Measurements from ENCODE around the gene RASSF10. TPM values are rescaled to one million over a fixed set of nuclear protein-coding genes. Genes with fewer than 3 reads are reported as not detected.

Gene RASSF10
- total RNA-seq, 1 donor from 2014 or later, result not detected

DNA sequence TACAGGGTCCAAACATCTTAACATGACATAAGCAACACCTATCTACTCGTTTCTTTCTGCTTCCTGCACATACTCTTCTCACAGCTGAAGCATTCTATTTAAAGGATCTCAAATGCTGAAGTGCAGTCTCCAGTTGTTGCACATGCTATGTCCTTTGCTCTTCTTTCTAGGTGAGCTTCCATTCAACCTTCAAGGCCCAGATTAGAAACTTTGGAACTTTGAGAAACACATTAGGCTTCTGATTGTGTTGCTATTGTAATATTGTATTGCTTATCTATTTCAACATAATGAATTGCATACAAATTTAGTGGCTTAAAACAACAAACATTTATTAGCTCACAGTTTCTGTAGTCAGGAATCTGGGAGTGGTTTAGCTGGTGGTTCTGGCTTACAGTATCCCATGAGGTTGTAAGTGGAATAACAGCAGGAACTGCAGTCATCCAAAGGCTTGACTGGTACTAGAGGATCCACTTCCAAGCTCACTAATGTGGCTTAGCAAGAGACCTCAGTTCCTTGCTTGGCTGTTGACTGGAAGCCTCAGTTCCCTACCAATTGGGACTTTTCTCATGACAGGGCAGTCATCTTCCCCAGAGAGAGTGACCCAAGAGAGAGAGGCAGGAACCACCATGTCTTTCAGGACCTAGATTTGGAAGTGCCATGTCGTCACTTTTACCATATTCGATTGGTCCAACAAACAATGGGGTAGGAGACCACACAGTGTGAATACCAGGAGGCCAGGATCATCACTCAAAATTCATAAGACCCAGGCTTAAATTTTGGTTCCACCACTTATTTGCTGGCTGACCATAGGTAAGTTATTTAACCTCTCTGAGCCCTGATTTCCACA, 27.2 kb upstream of the RASSF10 start:
- H3K27me3 Mint-ChIP-seq, result peaks cover 11% of the 10 kb centered on the region
- intact Hi-C loops (cut with micrococcal nuclease), result no loop called here
- H3K4me3 Mint-ChIP-seq, result no peak overlapping the region
- no peak overlapping the region for H3K27ac Mint-ChIP-seq
- H3K36me3 Mint-ChIP-seq (ENCODE audit: low read depth), result no peaks in the 10 kb centered on the region
- no peaks in the 10 kb centered on the region for H3K4me1 Mint-ChIP-seq
- no peak for DNase-seq
- H3K9me3 Mint-ChIP-seq, result no peaks in the 10 kb centered on the region

DNA sequence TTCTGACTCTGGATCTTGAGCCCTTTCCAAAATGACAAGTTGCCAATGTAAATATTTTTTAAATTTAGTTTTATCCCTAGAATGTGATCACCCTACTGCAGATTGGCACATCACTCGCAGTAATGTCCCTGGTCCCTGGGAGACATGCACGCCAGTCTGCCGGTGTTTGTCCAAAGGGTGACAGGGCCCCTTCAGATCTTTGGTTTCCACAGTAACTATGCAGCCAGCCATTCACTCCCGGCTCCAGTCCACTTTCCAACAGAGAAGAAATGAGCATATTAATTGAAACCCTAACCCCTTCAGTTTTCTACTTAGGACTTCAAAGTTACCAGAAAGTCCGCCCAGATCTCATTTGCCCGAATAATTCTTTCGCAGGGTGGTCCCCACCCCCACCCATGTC, 25.8 kb upstream of the RASSF10 start:
- Mint-ChIP-seq H3K9me3 (no peaks in the 10 kb centered on the region), H3K4me1 (no peaks in the 10 kb centered on the region), H3K27me3 (peaks cover 11% of the 10 kb centered on the region), H3K4me3 (no peak overlapping the region), H3K36me3 (ENCODE audit: low read depth) (no peaks in the 10 kb centered on the region), H3K27ac (no peak overlapping the region)
- intact Hi-C loops (cut with micrococcal nuclease), result no loop called here
- DNase-seq, result no peak

DNA sequence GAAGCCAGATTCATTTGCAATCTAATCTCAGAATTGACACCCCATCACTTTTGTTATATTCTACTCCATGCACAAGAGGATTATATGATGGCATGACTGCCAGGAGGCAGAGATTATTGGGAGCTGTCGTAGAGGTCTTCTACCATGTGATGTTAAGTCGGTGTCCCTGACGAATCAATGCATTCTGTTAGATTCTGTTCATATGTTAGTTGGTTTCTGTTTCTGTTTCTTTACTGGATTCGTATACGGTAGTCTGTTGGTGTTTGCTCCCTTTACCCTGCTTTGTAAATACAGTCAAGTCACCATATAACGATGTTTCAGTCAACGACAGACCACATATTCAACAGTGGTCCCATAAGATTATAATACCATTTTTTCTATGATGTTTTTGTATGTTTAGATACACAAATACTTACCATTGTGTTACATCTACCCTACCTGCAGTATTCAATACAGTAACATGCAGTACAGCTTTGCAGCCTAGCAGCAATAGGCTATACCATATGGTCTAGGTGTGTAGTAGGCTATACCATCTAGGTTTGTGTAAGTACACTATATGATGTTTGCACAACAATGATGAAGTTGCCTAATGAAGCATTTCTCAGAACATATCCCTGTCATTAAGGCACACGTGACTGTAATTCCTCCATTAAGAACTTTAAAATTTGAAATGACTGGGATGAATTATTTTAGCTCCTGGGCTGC, 22.8 kb upstream of the RASSF10 start:
- Mint-ChIP-seq H3K9me3 (no peaks in the 10 kb centered on the region), H3K36me3 (ENCODE audit: low read depth) (no peaks in the 10 kb centered on the region), H3K4me3 (no peak overlapping the region), H3K4me1 (no peaks in the 10 kb centered on the region), H3K27me3 (peaks cover 4% of the 10 kb centered on the region), H3K27ac (no peak overlapping the region)
- intact Hi-C loops (cut with micrococcal nuclease), result no loop called here
- DNase-seq, result no peak

DNA sequence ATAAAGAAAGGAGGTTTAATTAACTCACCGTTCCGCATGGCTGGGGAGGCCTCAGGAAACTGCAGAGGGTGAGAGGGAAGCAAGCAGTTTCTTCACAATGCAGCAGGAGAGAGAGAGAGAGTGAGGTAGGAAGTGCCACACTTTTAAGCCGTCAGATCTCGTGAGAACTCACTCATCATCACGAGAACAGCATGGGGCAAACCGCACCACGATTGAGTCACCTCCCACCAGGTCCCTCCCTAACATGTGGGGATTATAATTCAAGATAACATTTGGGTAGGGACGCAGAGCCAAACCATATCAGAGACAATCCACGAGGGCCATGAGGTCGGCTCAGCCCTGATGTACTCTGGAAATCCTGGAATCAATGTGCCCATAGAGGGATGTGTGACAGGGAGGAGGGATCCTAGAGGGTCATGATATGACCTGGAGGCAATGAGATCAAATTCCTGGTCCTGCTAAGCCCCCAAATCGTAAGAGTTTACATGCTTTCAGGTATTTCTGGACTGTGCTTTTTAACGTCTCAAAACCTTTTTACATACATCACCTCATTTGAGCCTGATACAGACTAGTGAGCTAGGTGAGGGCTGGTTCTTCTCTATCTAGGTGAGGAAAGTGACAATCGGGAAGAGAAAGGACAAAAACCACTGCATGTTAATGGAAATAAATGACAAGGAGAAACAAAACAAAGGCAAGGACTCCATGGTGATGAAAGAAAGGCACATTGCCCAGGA, 19.5 kb upstream of the RASSF10 start:
- H3K27ac Mint-ChIP-seq, result no peak overlapping the region
- H3K27me3 Mint-ChIP-seq, result peaks cover 5% of the 10 kb centered on the region
- intact Hi-C loops (cut with micrococcal nuclease), result no loop called here
- H3K36me3 Mint-ChIP-seq (ENCODE audit: low read depth), result no peaks in the 10 kb centered on the region
- DNase-seq, result no peak
- H3K4me3 Mint-ChIP-seq, result no peak overlapping the region
- no peaks in the 10 kb centered on the region for H3K4me1 Mint-ChIP-seq
- no peaks in the 10 kb centered on the region for H3K9me3 Mint-ChIP-seq

DNA sequence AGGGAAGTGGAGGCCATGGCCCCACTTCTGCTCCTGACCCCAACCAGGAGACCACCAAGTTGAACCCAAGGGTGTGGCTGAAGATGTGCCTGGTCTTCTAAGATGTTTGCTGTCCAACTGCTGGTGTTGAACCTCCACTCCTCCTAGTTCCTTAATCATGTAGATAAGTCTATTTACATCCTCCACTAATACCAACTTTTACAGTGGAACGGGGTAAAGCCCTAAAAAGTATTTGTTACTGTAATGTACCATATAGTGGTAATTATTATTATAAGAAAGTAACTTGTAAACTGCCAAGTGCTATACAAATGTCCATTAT, 19.0 kb upstream of the RASSF10 start:
- peaks cover 5% of the 10 kb centered on the region for H3K27me3 Mint-ChIP-seq
- no peak overlapping the region for H3K4me3 Mint-ChIP-seq
- H3K9me3 Mint-ChIP-seq, result no peaks in the 10 kb centered on the region
- DNase-seq, result no peak
- H3K36me3 Mint-ChIP-seq (ENCODE audit: low read depth), result no peaks in the 10 kb centered on the region
- H3K4me1 Mint-ChIP-seq, result no peaks in the 10 kb centered on the region
- intact Hi-C loops (cut with micrococcal nuclease), result no loop called here
- H3K27ac Mint-ChIP-seq, result no peak overlapping the region

DNA sequence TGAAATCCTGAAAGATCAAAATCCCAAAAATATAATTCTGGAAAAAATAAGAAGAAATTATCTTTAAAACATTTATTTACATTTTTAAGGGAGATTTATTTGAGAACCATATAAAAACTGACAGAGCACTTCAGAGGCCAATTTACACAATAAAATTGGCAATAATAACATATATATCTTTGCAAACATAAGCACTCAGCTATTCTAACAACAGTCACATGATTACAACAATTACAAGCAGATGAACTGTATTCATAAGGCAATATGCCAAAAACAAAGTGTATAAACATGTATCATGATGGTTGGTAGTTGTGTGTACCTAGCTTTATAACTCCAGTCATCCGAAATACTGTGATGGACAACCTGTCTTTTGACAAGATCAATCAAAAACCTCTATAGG, 17.7 kb upstream of the RASSF10 start:
- H3K9me3 Mint-ChIP-seq, result peaks cover 6% of the 10 kb centered on the region
- no peaks in the 10 kb centered on the region for H3K36me3 Mint-ChIP-seq (ENCODE audit: low read depth)
- no peak overlapping the region for H3K27ac Mint-ChIP-seq
- H3K27me3 Mint-ChIP-seq, result peaks cover 5% of the 10 kb centered on the region
- H3K4me3 Mint-ChIP-seq, result no peak overlapping the region
- intact Hi-C loops (cut with micrococcal nuclease), result no loop called here
- no peaks in the 10 kb centered on the region for H3K4me1 Mint-ChIP-seq
- no peak for DNase-seq

DNA sequence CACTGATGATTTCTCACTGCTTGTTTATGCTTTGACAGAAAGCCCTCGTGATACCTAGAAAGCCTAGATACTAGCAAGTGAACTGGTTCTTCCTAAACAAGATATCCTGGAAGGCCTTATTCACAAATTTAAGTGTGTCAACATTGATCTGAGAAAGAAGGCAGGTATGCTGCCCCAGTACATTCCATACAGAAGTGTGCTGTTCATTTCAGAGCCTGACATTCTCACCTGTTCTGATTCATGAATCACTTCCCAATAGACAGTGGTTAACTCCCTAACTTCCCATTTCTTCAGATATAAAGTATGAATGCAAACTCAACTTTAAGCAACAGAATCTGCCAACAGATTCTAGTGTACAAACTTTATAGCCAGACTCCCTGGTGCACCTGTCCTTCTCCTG, 15.5 kb upstream of the RASSF10 start:
- intact Hi-C loops (cut with micrococcal nuclease), result no loop called here
- no peak overlapping the region for H3K27ac Mint-ChIP-seq
- H3K36me3 Mint-ChIP-seq (ENCODE audit: low read depth), result no peaks in the 10 kb centered on the region

DNA sequence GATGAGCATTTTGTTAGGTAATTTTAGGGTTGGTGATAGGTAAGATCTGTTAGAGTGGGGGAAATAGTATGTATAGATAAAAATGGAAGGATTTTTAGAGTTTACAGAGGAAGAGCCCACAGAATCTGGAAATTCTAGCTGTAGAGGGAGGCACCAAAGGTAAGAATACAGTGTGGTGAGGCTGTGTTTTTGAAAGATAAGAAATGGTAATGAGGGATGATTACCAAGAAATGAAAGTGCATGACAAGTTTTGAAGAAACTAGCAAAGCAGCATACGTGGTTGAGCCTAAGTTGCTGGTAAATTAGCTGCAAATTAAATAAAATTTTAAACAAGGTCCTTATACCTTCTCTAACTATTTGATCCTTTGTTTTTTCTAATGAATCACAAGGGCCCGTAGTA, 14.6 kb upstream of the RASSF10 start:
- Mint-ChIP-seq H3K27me3 (peaks cover 12% of the 10 kb centered on the region), H3K4me1 (no peaks in the 10 kb centered on the region), H3K27ac (no peak overlapping the region), H3K4me3 (no peak overlapping the region), H3K36me3 (ENCODE audit: low read depth) (no peaks in the 10 kb centered on the region), H3K9me3 (peaks cover 6% of the 10 kb centered on the region)
- DNase-seq, result no peak
- intact Hi-C loops (cut with micrococcal nuclease), result no loop called here

More for the DNA sequence above, 15.5 kb upstream of the RASSF10 start:
- Mint-ChIP-seq H3K27me3 (peaks cover 10% of the 10 kb centered on the region), H3K4me3 (no peak overlapping the region), H3K9me3 (peaks cover 6% of the 10 kb centered on the region), H3K4me1 (no peaks in the 10 kb centered on the region)
- no peak for DNase-seq

DNA sequence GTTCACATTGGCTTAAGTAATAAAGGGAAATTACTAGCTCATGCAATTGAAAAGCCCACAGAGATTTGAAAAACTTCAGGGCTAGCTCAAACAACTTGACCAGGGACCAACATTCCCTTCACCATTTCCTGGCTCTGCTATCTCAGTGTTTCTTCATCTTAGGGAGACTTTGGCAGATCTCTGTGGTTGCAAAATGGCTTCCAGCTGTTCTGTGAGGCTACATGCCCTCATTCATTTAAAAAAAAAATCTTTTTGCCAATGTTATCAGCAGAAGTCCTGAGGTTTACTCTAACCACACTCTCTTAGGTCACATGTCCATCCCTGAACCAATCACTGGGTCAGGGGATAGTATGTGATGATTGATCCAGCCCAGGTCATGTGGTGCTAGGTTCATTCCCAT, 13.9 kb upstream of the RASSF10 start:
- Mint-ChIP-seq H3K9me3 (peaks cover 6% of the 10 kb centered on the region), H3K4me3 (no peak overlapping the region)
- intact Hi-C loops (cut with micrococcal nuclease), result no loop called here

DNA sequence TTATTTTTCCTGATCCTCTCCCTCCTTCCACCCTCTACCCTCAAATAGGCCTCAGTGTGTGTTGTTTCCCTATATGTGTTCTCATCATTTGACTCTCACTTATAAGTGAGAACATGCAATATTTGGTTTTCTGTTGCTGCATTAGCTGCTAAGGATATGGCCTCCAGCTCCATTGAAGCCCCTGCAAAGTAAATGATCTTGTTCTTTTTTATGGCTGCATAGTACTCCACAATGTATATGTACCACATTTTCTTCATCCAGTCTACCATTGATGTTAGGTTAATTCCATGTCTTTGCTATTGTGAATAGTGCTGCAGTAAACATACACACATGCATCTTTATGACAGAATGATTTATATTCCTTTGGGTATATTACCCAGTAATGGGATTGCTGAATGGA, 13.3 kb upstream of the RASSF10 start:
- Mint-ChIP-seq H3K36me3 (ENCODE audit: low read depth) (no peaks in the 10 kb centered on the region), H3K4me3 (no peak overlapping the region), H3K27ac (no peak overlapping the region), H3K9me3 (peaks cover 6% of the 10 kb centered on the region), H3K4me1 (no peaks in the 10 kb centered on the region), H3K27me3 (peaks cover 12% of the 10 kb centered on the region)
- DNase-seq, result no peak
- intact Hi-C loops (cut with micrococcal nuclease), result no loop called here

More for the DNA sequence above, 13.9 kb upstream of the RASSF10 start:
- Mint-ChIP-seq H3K27me3 (peaks cover 12% of the 10 kb centered on the region), H3K4me1 (no peaks in the 10 kb centered on the region), H3K27ac (no peak overlapping the region), H3K36me3 (ENCODE audit: low read depth) (no peaks in the 10 kb centered on the region)
- no peak for DNase-seq

DNA sequence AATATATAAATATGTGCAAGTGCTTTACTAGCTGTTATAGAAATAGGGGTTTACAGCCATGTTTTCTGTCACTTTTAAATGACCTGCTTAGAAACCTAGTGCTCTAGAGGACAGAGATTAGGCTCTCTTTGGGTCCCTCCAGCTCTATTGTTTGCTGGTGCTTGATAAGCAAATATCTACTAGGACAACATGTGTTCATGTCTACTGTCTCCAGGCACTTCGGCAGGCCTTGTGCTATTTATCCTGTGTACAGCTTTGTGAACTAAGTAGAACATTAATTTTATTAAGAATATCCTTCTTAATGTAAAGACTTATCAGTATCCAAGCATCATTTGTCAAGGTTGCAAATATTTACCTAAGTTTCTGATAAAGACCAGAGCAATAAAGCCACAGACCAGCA, 11.9 kb upstream of the RASSF10 start:
- Mint-ChIP-seq H3K36me3 (ENCODE audit: low read depth) (no peaks in the 10 kb centered on the region), H3K27me3 (peaks cover 15% of the 10 kb centered on the region), H3K27ac (no peak overlapping the region), H3K9me3 (peaks cover 6% of the 10 kb centered on the region), H3K4me3 (no peak overlapping the region), H3K4me1 (no peaks in the 10 kb centered on the region)
- no peak for DNase-seq
- intact Hi-C loops (cut with micrococcal nuclease), result no loop called here

DNA sequence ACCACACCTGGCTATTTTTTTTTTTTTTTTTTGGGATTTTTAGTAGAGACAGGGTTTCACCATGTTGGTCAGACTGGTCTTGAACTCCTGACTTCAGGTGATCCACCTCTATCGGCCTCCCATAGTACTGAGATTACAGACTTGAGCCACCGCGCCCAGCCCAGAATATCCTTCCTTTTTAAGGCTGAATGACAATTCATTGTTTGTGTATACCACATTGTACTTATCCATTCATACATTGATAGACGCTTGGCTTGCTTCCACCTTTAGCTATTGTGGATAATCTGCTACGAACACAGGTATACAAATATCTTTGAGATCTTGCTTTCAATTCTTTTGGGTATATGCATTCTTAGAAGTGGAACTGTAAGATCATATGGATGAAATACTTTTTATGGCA, 10.8 kb upstream of the RASSF10 start:
- H3K27me3 Mint-ChIP-seq, result peaks cover 21% of the 10 kb centered on the region
- no peak for DNase-seq
- intact Hi-C loops (cut with micrococcal nuclease), result no loop called here
- H3K4me1 Mint-ChIP-seq, result no peaks in the 10 kb centered on the region
- H3K4me3 Mint-ChIP-seq, result no peak overlapping the region
- no peak overlapping the region for H3K27ac Mint-ChIP-seq
- peaks cover 6% of the 10 kb centered on the region for H3K9me3 Mint-ChIP-seq
- H3K36me3 Mint-ChIP-seq (ENCODE audit: low read depth), result no peaks in the 10 kb centered on the region

DNA sequence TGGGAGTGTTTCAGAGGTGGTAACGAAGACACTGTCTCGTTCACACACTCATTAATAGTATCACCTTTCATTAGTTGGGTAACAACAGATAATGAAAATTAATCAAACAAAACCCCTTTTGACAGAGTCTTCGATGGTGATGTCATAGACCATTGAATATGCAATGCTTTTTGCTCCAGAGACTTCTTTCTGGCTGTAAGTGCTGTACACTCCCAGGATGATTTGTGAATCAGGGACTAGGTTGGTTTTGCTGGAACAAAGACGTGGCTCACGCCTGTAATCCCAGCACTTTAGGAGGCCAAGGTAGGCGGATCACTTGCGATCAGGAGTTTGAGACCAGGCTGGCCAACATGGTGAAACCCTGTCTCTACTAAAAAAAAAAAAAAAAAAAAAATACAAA, 9.5 kb upstream of the RASSF10 start:
- H3K9me3 Mint-ChIP-seq, result peaks cover 6% of the 10 kb centered on the region
- H3K4me3 Mint-ChIP-seq, result no peak overlapping the region
- H3K4me1 Mint-ChIP-seq, result no peaks in the 10 kb centered on the region
- intact Hi-C loops (cut with micrococcal nuclease), result no loop called here
- H3K36me3 Mint-ChIP-seq (ENCODE audit: low read depth), result no peaks in the 10 kb centered on the region
- DNase-seq, result no peak
- H3K27me3 Mint-ChIP-seq, result peaks cover 25% of the 10 kb centered on the region
- no peak overlapping the region for H3K27ac Mint-ChIP-seq

DNA sequence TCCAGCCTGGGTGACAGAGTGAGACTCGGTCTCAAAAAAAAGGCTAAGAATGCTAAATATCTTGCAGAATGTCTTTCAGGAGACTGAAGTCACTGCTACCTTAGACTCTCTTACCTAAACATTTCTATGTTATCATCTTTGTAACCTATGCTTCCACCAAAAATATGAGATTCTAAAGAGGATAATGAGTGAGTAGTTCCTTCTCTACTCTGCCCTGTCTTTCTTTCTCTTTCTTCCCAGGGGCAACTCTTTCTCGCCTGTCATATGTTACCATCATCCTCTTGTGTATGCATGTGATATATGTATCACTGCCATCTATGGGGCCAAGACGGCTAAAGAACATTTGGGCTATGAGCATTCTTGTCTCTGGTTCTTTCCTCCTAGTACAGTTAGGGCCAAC, 9.0 kb upstream of the RASSF10 start:
- Mint-ChIP-seq H3K27me3 (peaks cover 25% of the 10 kb centered on the region), H3K4me1 (no peaks in the 10 kb centered on the region), H3K27ac (no peak overlapping the region), H3K4me3 (no peak overlapping the region), H3K36me3 (ENCODE audit: low read depth) (no peaks in the 10 kb centered on the region), H3K9me3 (peaks cover 6% of the 10 kb centered on the region)
- intact Hi-C loops (cut with micrococcal nuclease), result no loop called here
- no peak for DNase-seq

All from activated CD4-positive, alpha-beta T cell treated with anti-CD3 and anti-CD28 coated beads, Interleukin-2, amount 10 ng/mL, durations not matched to agents 24 days and 14 days (primary cell).